A673 (cell line): ENCODE data around the gene MAPK8.

Source experiments
- EZH2 ChIP-seq: fragments of 200-600 bp; sonication (generic); IDR thresholded peaks from 2 replicates; pipeline ENCODE4 v1.6.1; 2017; ENCODE audit warnings: borderline replicate concordance, low read depth, mild to moderate bottlenecking, mixed read lengths, antibody characterized with exemption, low read length; ENCODE audit not compliant: poor library complexity, severe bottlenecking
- TF ChIP-seq, protein P1 (sequence below): fragments of 300-800, 200-600 bp; sonication (generic); conservative IDR thresholded peaks from 2 replicates; pipeline ENCODE4 v1.5.1; 2017; ENCODE audit warnings: low read depth, mild to moderate bottlenecking, antibody characterized with exemption, low read length, moderate library complexity, mixed read lengths

DNA sequence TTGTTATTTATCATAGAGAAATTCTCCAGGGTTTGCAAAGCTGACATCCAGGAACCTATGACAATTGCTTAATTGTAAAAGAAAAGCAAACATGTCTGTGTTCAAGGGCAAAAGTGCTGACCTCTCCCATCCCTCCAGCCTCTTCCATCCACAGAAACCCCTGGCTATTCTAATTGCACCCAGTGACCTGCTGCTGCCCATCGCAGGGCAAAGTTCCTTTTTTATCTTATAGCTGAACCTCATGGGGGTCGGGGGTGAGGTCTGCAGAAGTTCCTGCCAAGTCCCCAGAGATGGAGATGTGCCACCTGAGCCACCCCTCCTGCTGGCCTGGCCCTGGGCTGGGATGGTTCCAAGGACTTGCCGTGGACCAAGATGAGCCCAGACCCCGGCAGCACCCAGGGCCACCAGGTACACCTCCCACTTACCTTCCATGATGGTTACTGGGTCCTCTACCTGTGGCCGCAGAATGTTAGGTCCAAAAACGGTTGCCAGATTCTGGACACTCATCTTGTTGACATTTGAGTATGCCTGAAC lies 146.5 kb downstream of the MAPK8 start:
- TF ChIP-seq, protein P1, sequence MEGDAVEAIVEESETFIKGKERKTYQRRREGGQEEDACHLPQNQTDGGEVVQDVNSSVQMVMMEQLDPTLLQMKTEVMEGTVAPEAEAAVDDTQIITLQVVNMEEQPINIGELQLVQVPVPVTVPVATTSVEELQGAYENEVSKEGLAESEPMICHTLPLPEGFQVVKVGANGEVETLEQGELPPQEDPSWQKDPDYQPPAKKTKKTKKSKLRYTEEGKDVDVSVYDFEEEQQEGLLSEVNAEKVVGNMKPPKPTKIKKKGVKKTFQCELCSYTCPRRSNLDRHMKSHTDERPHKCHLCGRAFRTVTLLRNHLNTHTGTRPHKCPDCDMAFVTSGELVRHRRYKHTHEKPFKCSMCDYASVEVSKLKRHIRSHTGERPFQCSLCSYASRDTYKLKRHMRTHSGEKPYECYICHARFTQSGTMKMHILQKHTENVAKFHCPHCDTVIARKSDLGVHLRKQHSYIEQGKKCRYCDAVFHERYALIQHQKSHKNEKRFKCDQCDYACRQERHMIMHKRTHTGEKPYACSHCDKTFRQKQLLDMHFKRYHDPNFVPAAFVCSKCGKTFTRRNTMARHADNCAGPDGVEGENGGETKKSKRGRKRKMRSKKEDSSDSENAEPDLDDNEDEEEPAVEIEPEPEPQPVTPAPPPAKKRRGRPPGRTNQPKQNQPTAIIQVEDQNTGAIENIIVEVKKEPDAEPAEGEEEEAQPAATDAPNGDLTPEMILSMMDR, result no peak
- TF ChIP-seq EZH2, result no peak
